H1 (cell line): Measurements from ENCODE around the gene HEPHL1. TPM values are rescaled to one million over a fixed set of nuclear protein-coding genes. Genes with fewer than 3 reads are reported as not detected.

Source experiments
- CTCF ChIA-PET: fragments of 300-600 bp; sonication (Branson Sonifier 250); formaldehyde crosslinking; loops from one replicate; lab custom pipeline; 2021; ENCODE audit not compliant: partially characterized antibody; lab: Charles Lee
- POLR2A ChIA-PET: fragments of 300-600 bp; sonication (Branson Sonifier 250); formaldehyde crosslinking; loops from one replicate; lab custom pipeline; 2021; ENCODE audit warnings: inconsistent platforms; ENCODE audit not compliant: partially characterized antibody; lab: Charles Lee
- DNase-seq, 2 experiments: peaks; one replicate each; pipeline versions ENCODE4 v3.0.0 to v3.0.0-alpha.2; 2010 to 2022; ENCODE audit warnings: low spot score in 2 of 2, low read depth in 1 of 2, mixed read lengths in 1 of 2
- FAIRE-seq: peaks from 2 replicates; lab custom pipeline; 2011; peaks lifted over from hg19 to GRCh38; lab: Jason Lieb, UNC
- H2AFZ ChIP-seq: 2 replicates; pipeline ENCODE4 v1.8.1; 2012; ENCODE audit warnings: low read length, inconsistent platforms
- H2AK5ac ChIP-seq: 2 replicates; pipeline ENCODE4 v1.6.1; 2013; ENCODE audit warnings: low read depth, low read length
- H2BK120ac ChIP-seq: replicated peaks from 2 replicates; pipeline ENCODE3; 2013; ENCODE audit warnings: low read depth, low read length, inconsistent platforms
- H2BK12ac ChIP-seq: 2 replicates; pipeline ENCODE4 v1.6.1; 2013; ENCODE audit warnings: low read depth, low read length
- H2BK15ac ChIP-seq: 2 replicates; pipeline ENCODE4 v1.6.1; 2013; ENCODE audit warnings: low read length
- H2BK20ac ChIP-seq: 2 replicates; pipeline ENCODE4 v1.6.1; 2013; ENCODE audit warnings: low read length
- H2BK5ac ChIP-seq: 2 replicates; pipeline ENCODE4 v1.6.1; 2013; ENCODE audit warnings: low read depth, low read length
- H3K14ac ChIP-seq: 2 replicates; pipeline ENCODE4 v1.6.1; 2013; ENCODE audit warnings: inconsistent platforms; ENCODE audit not compliant: insufficient read length
- H3K18ac ChIP-seq: 2 replicates; pipeline ENCODE4 v1.6.1; 2013; ENCODE audit warnings: low read length; ENCODE audit errors: extremely low read depth
- H3K23ac ChIP-seq: 2 replicates; pipeline ENCODE4 v1.6.1; 2013; ENCODE audit warnings: inconsistent platforms; ENCODE audit not compliant: insufficient read length
- H3K23me2 ChIP-seq: 2 replicates; pipeline ENCODE4 v1.6.1; 2013; ENCODE audit warnings: low read depth, low read length
- H3K27ac ChIP-seq: 2 replicates; pipeline ENCODE4 v1.6.1; 2011; ENCODE audit warnings: low read depth, low read length, inconsistent platforms
- H3K27me3 ChIP-seq, 4 experiments: replicated peaks in 1 of 4; 1 replicate in 1 of 4; 2 replicates in 3 of 4; pipeline versions ENCODE4 v1.6.1 to v1.8.1; 2011 to 2013; ENCODE audit warnings: low read length in 3 of 4, mild to moderate bottlenecking in 3 of 4, inconsistent platforms in 2 of 4, mixed read lengths in 2 of 4, moderate library complexity in 1 of 4; ENCODE audit not compliant: control insufficient read depth in 3 of 4, insufficient read depth in 3 of 4; ENCODE audit errors: extremely low read depth in 1 of 4
- H3K36me3 ChIP-seq, 4 experiments: 2 replicates each; pipeline versions ENCODE4 v1.6.1 to v1.8.1; 2011 to 2013; ENCODE audit warnings: mild to moderate bottlenecking in 4 of 4, low read length in 3 of 4, moderate library complexity in 2 of 4, control low read depth in 1 of 4, inconsistent platforms in 1 of 4; ENCODE audit not compliant: insufficient read depth in 4 of 4, control insufficient read depth in 2 of 4
- H3K4ac ChIP-seq: replicated peaks from 2 replicates; pipeline ENCODE3; 2013; ENCODE audit warnings: low read length, low read depth, mixed read lengths, inconsistent platforms; ENCODE audit not compliant: insufficient read length
- H3K4me1 ChIP-seq, 4 experiments: replicated peaks in 1 of 4; 1 replicate in 1 of 4; 2 replicates in 3 of 4; pipeline versions ENCODE4 v1.6.1 to v1.8.1; 2011 to 2013; ENCODE audit warnings: low read length in 3 of 4, inconsistent platforms in 2 of 4, mixed read lengths in 1 of 4; ENCODE audit not compliant: insufficient read depth in 4 of 4, control insufficient read depth in 3 of 4
- H3K4me2 ChIP-seq, 2 experiments: 2 replicates each; pipeline versions ENCODE4 v1.6.1 to v1.8.1; 2011 to 2013; ENCODE audit warnings: low read depth in 2 of 2, low read length in 2 of 2, control low read depth in 1 of 2, inconsistent platforms in 1 of 2, mild to moderate bottlenecking in 1 of 2; ENCODE audit not compliant: insufficient read depth in 1 of 2
- H3K4me3 ChIP-seq, 4 experiments: fragments of 200-600, 300-600 bp in 1 of 4; sonication (generic), shearing (Covaris generic), sonication (Bioruptor Twin) in 1 of 4; 2 replicates each; pipeline versions ENCODE4 v1.5.1 to v1.8.1; 2011 to 2016; ENCODE audit warnings: low read length in 4 of 4, low read depth in 3 of 4, control low read depth in 2 of 4, inconsistent platforms in 2 of 4, mild to moderate bottlenecking in 2 of 4, mixed read lengths in 1 of 4, moderate library complexity in 1 of 4; ENCODE audit not compliant: insufficient read depth in 2 of 4; ENCODE audit errors: extremely low read depth in 1 of 4
- H3K56ac ChIP-seq: replicated peaks from 2 replicates; pipeline ENCODE3; 2013; ENCODE audit warnings: low read depth, mild to moderate bottlenecking, mixed read lengths, low read length, inconsistent platforms; ENCODE audit not compliant: insufficient read length
- H3K79me1 ChIP-seq: 2 replicates; pipeline ENCODE4 v1.6.1; 2013; ENCODE audit warnings: low read depth, low read length, control low read depth
- H3K79me2 ChIP-seq, 2 experiments: 2 replicates each; pipeline versions ENCODE4 v1.6.1 to v1.8.1; 2012 to 2013; ENCODE audit warnings: low read length in 2 of 2, mild to moderate bottlenecking in 2 of 2, inconsistent platforms in 1 of 2; ENCODE audit not compliant: insufficient read depth in 2 of 2, control insufficient read depth in 1 of 2
- H3K9ac ChIP-seq, 4 experiments: replicated peaks in 1 of 4; 1 replicate in 1 of 4; 2 replicates in 3 of 4; pipeline versions ENCODE4 v1.6.1 to v1.8.1; 2011 to 2013; ENCODE audit warnings: low read depth in 3 of 4, low read length in 3 of 4, control low read depth in 2 of 4, mild to moderate bottlenecking in 2 of 4, moderate library complexity in 2 of 4, inconsistent platforms in 1 of 4; ENCODE audit errors: extremely low read depth in 1 of 4
- H3K9me3 ChIP-seq, 2 experiments: 2 replicates each; pipeline versions ENCODE4 v1.6.1 to v1.8.1; 2012 to 2013; ENCODE audit warnings: mild to moderate bottlenecking in 2 of 2, moderate library complexity in 2 of 2, control low read depth in 1 of 2, inconsistent platforms in 1 of 2, low read depth in 1 of 2, low read length in 1 of 2, mixed read lengths in 1 of 2; ENCODE audit not compliant: insufficient read depth in 2 of 2
- H4K20me1 ChIP-seq, 2 experiments: replicated peaks in 1 of 2; 2 replicates each; pipeline versions ENCODE3 to v1.8.1; 2011 to 2013; ENCODE audit warnings: inconsistent platforms in 2 of 2, low read length in 2 of 2, mild to moderate bottlenecking in 1 of 2; ENCODE audit not compliant: insufficient read depth in 2 of 2, control insufficient read depth in 1 of 2
- H4K5ac ChIP-seq: 2 replicates; pipeline ENCODE4 v1.6.1; 2013; ENCODE audit warnings: low read length, low read depth, mixed read lengths, inconsistent platforms; ENCODE audit not compliant: insufficient read length
- H4K8ac ChIP-seq: 2 replicates; pipeline ENCODE4 v1.8.0; 2013; ENCODE audit warnings: mild to moderate bottlenecking, moderate library complexity, low read length, inconsistent platforms; ENCODE audit not compliant: insufficient read depth; ENCODE audit errors: extremely low read depth
- H4K91ac ChIP-seq: replicated peaks from 2 replicates; pipeline ENCODE3; 2013; ENCODE audit warnings: low read length, mixed read lengths, inconsistent platforms; ENCODE audit not compliant: insufficient read length
- CEBPB ChIP-seq: IDR thresholded peaks from 2 replicates; pipeline ENCODE4 v1.6.1; 2012; ENCODE audit warnings: low read depth, low read length
- EZH2 ChIP-seq: fragments of 200-600 bp; sonication (generic); IDR thresholded peaks from 2 replicates; pipeline ENCODE4 v1.7.1; 2012; ENCODE audit warnings: low read depth, mild to moderate bottlenecking, moderate library complexity, low read length, inconsistent platforms; ENCODE audit not compliant: severe bottlenecking
- RXRA ChIP-seq: IDR thresholded peaks from 2 replicates; pipeline ENCODE4 v1.6.1; 2011; ENCODE audit warnings: low read depth, mild to moderate bottlenecking, low read length, moderate library complexity; ENCODE audit not compliant: insufficient read depth
- SIRT6 ChIP-seq: IDR thresholded peaks from one replicate; pipeline ENCODE4 v1.7.1; 2012; ENCODE audit warnings: low read length, inconsistent platforms
- SRF ChIP-seq: IDR thresholded peaks from 2 replicates; pipeline ENCODE4 v1.6.1; 2011; ENCODE audit warnings: mild to moderate bottlenecking, low read depth, low read length, moderate library complexity
- TAF7 ChIP-seq: optimal IDR thresholded peaks from 2 replicates; pipeline ENCODE3; 2011; ENCODE audit warnings: low read depth, mild to moderate bottlenecking, inconsistent platforms, low read length, moderate library complexity, borderline replicate concordance
- WGBS, 2 experiments: shearing (Covaris generic) in 1 of 2; methylation state at CpG; one replicate each; pipeline versions ENCODE4 v1.1.6 to v1.1.7; 2013 to 2015; ENCODE audit warnings: low lambda C conversion rate in 2 of 2, mixed read lengths in 2 of 2, inconsistent platforms in 1 of 2, low coverage in 1 of 2, missing lambda C conversion rate in 1 of 2; ENCODE audit not compliant: insufficient replicate concordance in 2 of 2, insufficient coverage in 1 of 2, insufficient read length in 1 of 2; ENCODE audit errors: extremely low coverage in 1 of 2, missing lambda C conversion rate in 1 of 2; 5-methylcytosine and 5-hydroxymethylcytosine counted together
- polyA plus RNA-seq, 7 experiments: library from polyadenylated mRNA; depleted of rRNA in 3 of 7; stranded (reverse) in 5 of 7; unstranded in 2 of 7; fragments of >200 nt in 5 of 7; fragments of 200-250 nt in 2 of 7; gene quantifications; 1 replicate in 5 of 7; 2 replicates in 1 of 7; 4 replicates in 1 of 7; pipeline versions ENCODE4 v1.2.1 to v1.2.3, GENCODE V29; 2011 to 2013; ENCODE audit warnings: missing spikeins in 2 of 7, mixed read lengths in 2 of 7
- total RNA-seq: library from RNA; stranded (reverse); fragmentation: NEBNext Ultra II Directional; extraction: Animal tissue kit (Norgen Biotek cat#: 25700); gene quantifications from 2 replicates; pipeline ENCODE4 v1.2.1, GENCODE V29; 2021

HEPHL1 gene
- total and polyA plus RNA-seq, 2 of the 8 experiments (the other 6 are each of a cell fraction or from before 2014, with no cell fraction given) = 0.09 to 0.11 TPM

GRCh38 chr11:93988912-93989311 lies 32.2 kb upstream of the HEPHL1 start:
- ChIA-PET POLR2A (no interaction called here), CTCF (interaction anchor here (1.2 kb wide), 1 partner anchor 94 kb away, joined by 4 read pairs; no protein-coding TSS in a partner anchor)
- no peak overlapping the region for H2BK5ac ChIP-seq
- no peaks in the 10 kb centered on the region for H3K23me2 ChIP-seq
- H3K79me1 ChIP-seq = no peaks in the 10 kb centered on the region
- H3K14ac ChIP-seq = no peak overlapping the region
- H2BK20ac ChIP-seq = no peak overlapping the region
- H3K27ac ChIP-seq = no peak overlapping the region
- H2AK5ac ChIP-seq = no peak overlapping the region
- H3K27me3 ChIP-seq = no peaks in the 10 kb centered on the region
- no peak overlapping the region for H4K5ac ChIP-seq
- no peak overlapping the region for H3K4ac ChIP-seq
- no peak overlapping the region for H3K18ac ChIP-seq
- H3K9ac ChIP-seq = no peak overlapping the region
- peaks cover 3 to 6% of the 10 kb centered on the region in 2 experiments; a peak in 3 of 4 replicates for H3K9me3 ChIP-seq
- H2BK12ac ChIP-seq = no peak overlapping the region
- H4K91ac ChIP-seq = no peak overlapping the region
- TF ChIP-seq TAF7 = no peak
- TF ChIP-seq EZH2 = no peak
- TF ChIP-seq RXRA = no peak
- TF ChIP-seq SRF = no peak
- TF ChIP-seq CEBPB = no peak
- no peak for TF ChIP-seq SIRT6
- no peak overlapping the region for H3K4me2 ChIP-seq
- peaks cover 0 to 4% (median 0%) of the 10 kb centered on the region in 4 experiments; a peak in 1 of 7 replicates for H3K4me1 ChIP-seq
- no peaks in the 10 kb centered on the region for H4K20me1 ChIP-seq
- no peak overlapping the region for H2BK15ac ChIP-seq
- H2AFZ ChIP-seq = 0 out of 2 replicates have a peak overlapping the region, but pooled peaks have one; percentile 6
- H3K23ac ChIP-seq = no peak overlapping the region
- FAIRE-seq (no peak), DNase-seq (no peak)
- 86% methylated on average over 3 of the region's 3 CpGs; no CpG with 5 or more reads in 1 of the 2 experiments for WGBS, 2 experiments
- H3K4me3 ChIP-seq = no peak overlapping the region
- no peak overlapping the region for H4K8ac ChIP-seq
- H3K56ac ChIP-seq = no peak overlapping the region
- no peak overlapping the region for H2BK120ac ChIP-seq
- no peaks in the 10 kb centered on the region for H3K36me3 ChIP-seq
- H3K79me2 ChIP-seq = no peaks in the 10 kb centered on the region
